ENCODE measurements around the gene MYBPC2. TPM values are rescaled to one million over a fixed set of nuclear protein-coding genes. Genes with fewer than 3 reads are reported as not detected.

MYBPC2 gene
- polyA plus RNA-seq, 1 of the 3 experiments (the other 2 are of a cell fraction) = not detected

- Histone ChIP-seq H4K20me1 (ENCODE audit: insufficient read depth) (no peaks in the 10 kb centered on the region), H3F3A (replicated peaks; ENCODE audit: insufficient read depth) (no peaks in the 10 kb centered on the region), H3K4me3 (ENCODE audit: low read depth in 2 of 2, low read length in 1 of 2) (no peak overlapping the region), H3K9me2 (no peaks in the 10 kb centered on the region), H3K4me2 (no peak overlapping the region), H3K79me2 (ENCODE audit: insufficient read depth) (no peaks in the 10 kb centered on the region), H3K4me1 (ENCODE audit: control insufficient read depth in 1 of 2, insufficient read depth in 2 of 2, low read depth in 1 of 2, low read length in 1 of 2) (peaks cover 0 to 7% of the 10 kb centered on the region in 2 experiments; a peak in 1 of 4 replicates), H3K36me3 (replicated peaks in 1 of 2; ENCODE audit: control insufficient read depth in 1 of 2, insufficient read depth in 2 of 2, low read length in 1 of 2) (no peaks in the 10 kb centered on the region), H3K9ac (no peak overlapping the region), H3K9me3 (no peaks in the 10 kb centered on the region), H3K27me3 (ENCODE audit: insufficient read depth) (no peaks in the 10 kb centered on the region), H2AFZ (ENCODE audit: low read depth) (no peak overlapping the region), H3K27ac (ENCODE audit: low read depth in 2 of 2, low read length in 1 of 2) (no peak overlapping the region)
- ChIA-PET POLR2A (interaction anchor here (1.4 kb wide), 1 partner anchor 10 kb away, joined by 9 read pairs; the partner anchor contains the start of gene JOSD2), CTCF (interaction anchor here (0.7 to 2.5 kb wide), 7 partner anchors 9 to 289 kb away, joined by 3 to 11 read pairs (median 6); partner anchors contain the start of genes ACP4 and JOSD2)
- no peak for DNase-seq
- 58% methylated on average over 10 of the region's 10 CpGs for WGBS (ENCODE audit: low lambda C conversion rate)
- no peak for TF ChIP-seq NFIC (IDR thresholded peaks at IDR 0.05; ENCODE audit: borderline replicate concordance)
- TF ChIP-seq FOXM1 (IDR thresholded peaks at IDR 0.05; ENCODE audit: low read depth) = no peak
- no peak for TF ChIP-seq RAD21 (IDR thresholded peaks at IDR 0.05; ENCODE audit: low read length)
- no peak for TF ChIP-seq MXI1 (IDR thresholded peaks at IDR 0.05; ENCODE audit: low read depth, low read length)
Observed at GRCh38 chr19:50500753-50501151, 68.1 kb downstream of the MYBPC2 start.

- H3K9ac ChIP-seq = no peak overlapping the region
- no peaks in the 10 kb centered on the region for H3K79me2 ChIP-seq (ENCODE audit: insufficient read depth)
- H3K27me3 ChIP-seq (ENCODE audit: insufficient read depth) = no peaks in the 10 kb centered on the region
- no peaks in the 10 kb centered on the region for H3K9me2 ChIP-seq
- H3K4me2 ChIP-seq = no peak overlapping the region
- no peaks in the 10 kb centered on the region for H3F3A ChIP-seq (replicated peaks; ENCODE audit: insufficient read depth)
- DNase-seq = no peak
- 69% methylated on average over 10 of the region's 12 CpGs for WGBS (ENCODE audit: low lambda C conversion rate)
- H3K4me1 ChIP-seq (ENCODE audit: control insufficient read depth in 1 of 2, insufficient read depth in 2 of 2, low read depth in 1 of 2, low read length in 1 of 2) = peaks cover 0 to 7% of the 10 kb centered on the region in 2 experiments; a peak in 1 of 4 replicates
- H2AFZ ChIP-seq (ENCODE audit: low read depth) = no peak overlapping the region
- no peak overlapping the region for H3K27ac ChIP-seq (ENCODE audit: low read depth in 2 of 2, low read length in 1 of 2)
- H3K4me3 ChIP-seq (ENCODE audit: low read depth in 2 of 2, low read length in 1 of 2) = no peak overlapping the region
- H3K36me3 ChIP-seq (replicated peaks in 1 of 2; ENCODE audit: control insufficient read depth in 1 of 2, insufficient read depth in 2 of 2, low read length in 1 of 2) = no peaks in the 10 kb centered on the region
- H4K20me1 ChIP-seq (ENCODE audit: insufficient read depth) = no peaks in the 10 kb centered on the region
- POLR2A ChIA-PET = interaction anchor here (1.4 kb wide), 1 partner anchor 10 kb away, joined by 9 read pairs; the partner anchor contains the start of gene JOSD2
- CTCF ChIA-PET = interaction anchor here (1.1 to 2.5 kb wide), 7 partner anchors 9 to 55 kb away, joined by 3 to 11 read pairs (median 6); partner anchors contain the start of gene JOSD2
- TF ChIP-seq FOXJ3 (CRISPR knock-in tag; IDR thresholded peaks at IDR 0.05) (no peak), JUND (IDR thresholded peaks at IDR 0.05) (no peak), EP300 (IDR thresholded peaks at IDR 0.05; ENCODE audit: borderline replicate concordance in 1 of 2, low read depth in 1 of 2, low read length in 1 of 2) (no peak), MXI1 (IDR thresholded peaks at IDR 0.05; ENCODE audit: low read depth, low read length) (no peak), YY1 (IDR thresholded peaks at IDR 0.05; ENCODE audit: low read depth) (no peak), NRF1 (IDR thresholded peaks at IDR 0.05; ENCODE audit: low read depth, low read length) (no peak), NFIC (IDR thresholded peaks at IDR 0.05; ENCODE audit: borderline replicate concordance) (no peak), REST (IDR thresholded peaks at IDR 0.05; ENCODE audit: low read depth, low read length) (no peak), ELF1 (IDR thresholded peaks at IDR 0.05) (no peak), RXRA (IDR thresholded peaks at IDR 0.05; ENCODE audit: borderline replicate concordance, low read depth) (no peak), GATA2 (CRISPR knock-in tag; IDR thresholded peaks at IDR 0.05) (no peak), CHD2 (IDR thresholded peaks at IDR 0.05; ENCODE audit: low read length, partially characterized antibody) (no peak), GABPA (IDR thresholded peaks at IDR 0.05; ENCODE audit: low read depth) (no peak), FOSL2 (IDR thresholded peaks at IDR 0.05; ENCODE audit: borderline replicate concordance, low read depth) (no peak)
- TF ChIP-seq, protein P1, sequence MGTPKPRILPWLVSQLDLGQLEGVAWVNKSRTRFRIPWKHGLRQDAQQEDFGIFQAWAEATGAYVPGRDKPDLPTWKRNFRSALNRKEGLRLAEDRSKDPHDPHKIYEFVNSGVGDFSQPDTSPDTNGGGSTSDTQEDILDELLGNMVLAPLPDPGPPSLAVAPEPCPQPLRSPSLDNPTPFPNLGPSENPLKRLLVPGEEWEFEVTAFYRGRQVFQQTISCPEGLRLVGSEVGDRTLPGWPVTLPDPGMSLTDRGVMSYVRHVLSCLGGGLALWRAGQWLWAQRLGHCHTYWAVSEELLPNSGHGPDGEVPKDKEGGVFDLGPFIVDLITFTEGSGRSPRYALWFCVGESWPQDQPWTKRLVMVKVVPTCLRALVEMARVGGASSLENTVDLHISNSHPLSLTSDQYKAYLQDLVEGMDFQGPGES (IDR thresholded peaks at IDR 0.05; ENCODE audit: low read depth, low read length) = no peak
- TF ChIP-seq, protein P2, sequence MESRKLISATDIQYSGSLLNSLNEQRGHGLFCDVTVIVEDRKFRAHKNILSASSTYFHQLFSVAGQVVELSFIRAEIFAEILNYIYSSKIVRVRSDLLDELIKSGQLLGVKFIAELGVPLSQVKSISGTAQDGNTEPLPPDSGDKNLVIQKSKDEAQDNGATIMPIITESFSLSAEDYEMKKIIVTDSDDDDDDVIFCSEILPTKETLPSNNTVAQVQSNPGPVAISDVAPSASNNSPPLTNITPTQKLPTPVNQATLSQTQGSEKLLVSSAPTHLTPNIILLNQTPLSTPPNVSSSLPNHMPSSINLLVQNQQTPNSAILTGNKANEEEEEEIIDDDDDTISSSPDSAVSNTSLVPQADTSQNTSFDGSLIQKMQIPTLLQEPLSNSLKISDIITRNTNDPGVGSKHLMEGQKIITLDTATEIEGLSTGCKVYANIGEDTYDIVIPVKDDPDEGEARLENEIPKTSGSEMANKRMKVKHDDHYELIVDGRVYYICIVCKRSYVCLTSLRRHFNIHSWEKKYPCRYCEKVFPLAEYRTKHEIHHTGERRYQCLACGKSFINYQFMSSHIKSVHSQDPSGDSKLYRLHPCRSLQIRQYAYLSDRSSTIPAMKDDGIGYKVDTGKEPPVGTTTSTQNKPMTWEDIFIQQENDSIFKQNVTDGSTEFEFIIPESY (IDR thresholded peaks at IDR 0.05; ENCODE audit: borderline replicate concordance, low read depth) = no peak
- TF ChIP-seq, protein P3, sequence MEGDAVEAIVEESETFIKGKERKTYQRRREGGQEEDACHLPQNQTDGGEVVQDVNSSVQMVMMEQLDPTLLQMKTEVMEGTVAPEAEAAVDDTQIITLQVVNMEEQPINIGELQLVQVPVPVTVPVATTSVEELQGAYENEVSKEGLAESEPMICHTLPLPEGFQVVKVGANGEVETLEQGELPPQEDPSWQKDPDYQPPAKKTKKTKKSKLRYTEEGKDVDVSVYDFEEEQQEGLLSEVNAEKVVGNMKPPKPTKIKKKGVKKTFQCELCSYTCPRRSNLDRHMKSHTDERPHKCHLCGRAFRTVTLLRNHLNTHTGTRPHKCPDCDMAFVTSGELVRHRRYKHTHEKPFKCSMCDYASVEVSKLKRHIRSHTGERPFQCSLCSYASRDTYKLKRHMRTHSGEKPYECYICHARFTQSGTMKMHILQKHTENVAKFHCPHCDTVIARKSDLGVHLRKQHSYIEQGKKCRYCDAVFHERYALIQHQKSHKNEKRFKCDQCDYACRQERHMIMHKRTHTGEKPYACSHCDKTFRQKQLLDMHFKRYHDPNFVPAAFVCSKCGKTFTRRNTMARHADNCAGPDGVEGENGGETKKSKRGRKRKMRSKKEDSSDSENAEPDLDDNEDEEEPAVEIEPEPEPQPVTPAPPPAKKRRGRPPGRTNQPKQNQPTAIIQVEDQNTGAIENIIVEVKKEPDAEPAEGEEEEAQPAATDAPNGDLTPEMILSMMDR (IDR thresholded peaks at IDR 0.05) = no peak
- no peaks in the 10 kb centered on the region for H3K9me3 ChIP-seq
Observed at GRCh38 chr19:50501186-50501567, 68.5 kb downstream of the MYBPC2 start.

Data from SK-N-SH (cell line).